GM21723 (cell line): ENCODE measurements around the gene PDZRN3.

Experiments
- ATAC-seq: cut with Tn5 transposase; IDR thresholded peaks from one replicate; pipeline ENCODE4 v1.9.1; 2021; ENCODE audit warnings: mild to moderate bottlenecking, moderate library complexity; ENCODE audit not compliant: unreplicated experiment

The PDZRN3 gene

DNA sequence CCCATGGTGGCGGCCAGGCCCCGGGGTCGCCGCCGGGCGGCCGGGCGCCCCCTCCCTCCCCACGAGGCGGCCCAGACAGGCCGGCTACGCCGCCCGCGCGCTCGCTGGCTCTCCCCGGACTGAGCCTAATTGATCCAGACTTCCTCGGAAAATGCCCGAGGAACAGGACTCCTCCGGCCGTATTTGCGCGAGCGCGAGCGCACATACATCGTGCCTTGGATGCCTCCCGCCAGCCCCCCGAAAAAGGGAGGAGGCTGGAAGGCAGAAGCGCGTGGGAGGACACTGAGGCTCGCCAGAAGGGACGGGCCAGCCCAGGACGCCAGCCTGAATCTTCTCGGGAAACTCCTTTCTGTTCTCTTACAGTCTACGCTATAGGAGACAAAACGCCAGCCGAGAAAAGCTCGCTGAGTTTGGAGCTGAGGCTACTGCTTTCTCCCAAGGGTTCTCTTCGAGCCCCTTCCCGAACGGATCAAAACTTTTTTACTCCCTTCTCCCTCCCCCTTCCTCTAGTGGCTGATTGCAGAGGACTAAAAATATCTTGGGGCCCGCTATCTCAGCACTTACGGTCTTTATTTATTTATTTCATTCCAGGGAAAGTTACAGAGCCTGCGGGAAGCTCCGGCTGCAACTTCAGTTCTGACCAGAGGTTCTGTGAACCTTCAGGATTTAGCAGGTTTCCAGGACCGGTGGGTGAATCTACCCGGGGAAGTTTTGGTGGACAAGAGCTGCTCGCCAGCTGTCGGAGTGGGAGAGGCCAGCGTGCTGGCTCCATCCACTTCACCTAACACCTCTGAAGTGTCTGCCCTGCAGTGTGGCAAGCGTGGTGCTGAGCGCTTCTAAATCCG, at the start of gene PDZRN3:
Gene PDZRN3, minus strand, starts transcription at position 121 of the 845 bp plus-strand sequence.
- no peak for ATAC-seq

DNA sequence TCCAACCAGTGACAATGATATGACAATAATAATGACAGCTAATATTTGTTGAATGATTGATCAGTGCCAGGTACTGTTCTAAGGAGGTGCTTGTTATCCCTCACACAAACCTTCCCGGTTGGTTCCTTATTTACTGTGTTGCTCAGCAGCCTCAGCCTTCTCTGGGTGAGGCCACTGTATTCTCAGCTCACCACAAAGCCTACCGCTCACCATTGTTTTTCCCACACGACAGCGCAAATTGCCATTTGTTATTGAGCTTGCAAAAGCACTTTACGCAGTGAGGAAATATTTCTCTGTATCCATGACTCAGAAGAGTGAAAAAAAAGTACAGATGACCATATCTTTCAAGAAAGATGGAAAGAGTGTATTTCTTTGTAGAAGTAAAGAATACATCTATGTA, 49.5 kb upstream of the PDZRN3 start:
- no peak for ATAC-seq

DNA sequence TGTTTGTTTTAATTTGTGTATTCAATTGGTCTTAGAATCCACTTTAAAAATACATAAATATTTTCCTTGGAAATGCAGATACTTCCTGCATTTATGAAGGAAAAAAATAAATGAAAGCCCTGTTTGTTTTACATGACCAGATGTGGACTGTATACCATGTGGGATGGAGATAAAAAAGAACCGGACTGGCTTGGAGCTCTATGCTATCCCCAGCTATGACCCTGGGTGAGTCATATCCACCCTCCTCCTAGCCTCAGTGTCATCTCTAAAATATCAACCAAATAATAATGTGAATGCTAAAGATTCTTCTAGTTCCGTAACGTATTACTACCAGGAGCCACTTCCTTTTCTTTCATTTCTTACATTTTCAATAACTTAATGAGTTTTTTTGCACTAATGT, 44.5 kb upstream of the PDZRN3 start:
- no peak for ATAC-seq

DNA sequence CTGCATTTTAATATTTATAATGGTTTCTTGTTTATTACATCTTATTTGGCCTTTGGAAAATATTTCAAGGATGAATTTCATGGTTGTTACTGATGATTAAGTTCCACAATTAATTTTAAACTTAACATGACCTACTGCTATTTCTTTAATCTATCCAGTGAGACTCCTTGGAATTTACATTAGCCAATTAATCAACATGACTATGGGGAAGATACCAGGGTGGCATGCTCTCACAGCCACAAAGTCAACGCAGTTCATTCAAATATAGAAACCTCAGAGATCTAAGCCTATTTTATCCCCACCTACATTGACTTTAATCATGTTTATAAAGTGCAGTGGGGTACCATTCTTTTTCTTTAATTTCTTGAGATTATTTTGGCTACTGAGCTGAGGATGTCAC, 43.6 kb upstream of the PDZRN3 start:
- no peak for ATAC-seq

DNA sequence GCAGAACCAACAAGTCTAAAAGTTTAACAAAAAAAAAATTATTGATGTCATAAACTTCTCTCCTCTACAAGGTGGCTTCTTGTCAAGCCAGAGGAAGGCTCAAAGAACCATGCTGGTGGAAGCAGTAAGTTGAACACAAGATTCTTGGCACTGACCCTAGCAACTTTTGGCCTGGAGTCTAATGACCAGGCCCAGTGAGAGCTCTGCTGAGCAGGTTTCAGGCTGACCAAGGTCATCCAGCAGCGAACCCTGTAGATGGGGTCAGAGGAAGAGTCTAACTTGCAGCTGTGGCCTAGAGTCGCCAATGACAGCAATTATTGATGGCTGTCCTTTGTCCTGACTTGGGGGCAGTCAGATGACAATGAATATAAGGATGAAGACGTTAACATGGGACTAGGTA, 43.1 kb upstream of the PDZRN3 start:
- no peak for ATAC-seq

GRCh38 chr3:73665286-73665685, 40.5 kb upstream of the PDZRN3 start:
- no peak for ATAC-seq

DNA sequence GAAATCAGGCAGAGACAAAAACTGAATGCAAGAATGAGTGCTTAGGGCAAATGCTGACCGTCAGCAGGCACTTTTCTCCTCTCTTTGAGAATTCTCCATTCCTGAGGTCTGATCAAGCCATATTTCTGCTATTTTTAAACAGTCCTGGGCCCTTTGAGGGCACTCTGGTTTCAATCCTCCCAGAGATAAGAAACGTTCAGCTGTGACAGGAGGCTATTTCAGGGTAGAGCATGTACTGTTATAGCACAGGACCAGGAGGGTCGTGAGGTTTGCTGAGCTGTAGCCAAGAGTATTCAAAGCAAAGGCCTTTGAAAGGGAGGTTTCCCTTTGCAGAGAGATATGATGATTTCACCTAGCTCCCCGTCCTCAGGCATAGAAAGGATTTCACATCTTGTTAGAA, 39.6 kb upstream of the PDZRN3 start:
- ATAC-seq = no peak

- no peak for ATAC-seq
Observed at GRCh38 chr3:73663495-73663894, 38.8 kb upstream of the PDZRN3 start.

DNA sequence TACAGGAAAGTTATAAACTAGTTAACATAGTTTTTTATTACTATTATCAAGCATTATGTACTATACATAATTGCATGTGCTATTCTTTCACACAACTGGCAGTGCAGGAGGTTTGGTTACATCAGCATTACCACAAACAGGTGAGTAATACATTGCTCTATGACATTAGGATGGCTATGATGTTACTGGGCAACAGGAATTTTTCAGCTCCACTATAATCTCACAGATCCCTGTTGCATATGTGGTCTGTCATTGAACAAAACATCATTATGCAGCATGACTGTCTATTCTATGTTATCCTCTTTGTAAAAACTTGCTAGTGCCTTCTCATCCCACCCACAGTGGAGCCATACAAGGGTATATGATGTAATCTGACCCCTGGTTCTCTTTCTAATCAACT, 36.5 kb upstream of the PDZRN3 start:
- ATAC-seq = no peak

DNA sequence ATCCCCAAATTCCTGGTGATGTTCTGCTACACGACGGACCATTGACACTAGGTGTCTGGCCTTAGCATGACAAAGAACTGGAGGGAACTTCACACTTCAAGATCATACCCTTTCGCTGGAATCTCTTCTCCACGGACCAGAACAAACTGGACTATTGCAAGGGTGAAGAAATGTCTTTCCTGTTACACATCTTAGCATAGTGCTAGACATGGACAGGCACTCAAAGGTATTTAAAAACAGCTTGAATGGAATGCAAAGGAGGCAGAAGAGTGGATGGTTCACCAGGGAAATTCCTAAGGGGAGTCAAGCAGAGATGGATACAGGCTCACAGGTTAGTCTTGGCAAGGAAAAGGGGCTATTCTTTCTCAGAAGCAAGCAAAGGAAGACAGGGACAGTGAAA, 33.5 kb upstream of the PDZRN3 start:
- ATAC-seq = no peak

GRCh38 chr3:73657186-73657585, 32.4 kb upstream of the PDZRN3 start:
- no peak for ATAC-seq

DNA sequence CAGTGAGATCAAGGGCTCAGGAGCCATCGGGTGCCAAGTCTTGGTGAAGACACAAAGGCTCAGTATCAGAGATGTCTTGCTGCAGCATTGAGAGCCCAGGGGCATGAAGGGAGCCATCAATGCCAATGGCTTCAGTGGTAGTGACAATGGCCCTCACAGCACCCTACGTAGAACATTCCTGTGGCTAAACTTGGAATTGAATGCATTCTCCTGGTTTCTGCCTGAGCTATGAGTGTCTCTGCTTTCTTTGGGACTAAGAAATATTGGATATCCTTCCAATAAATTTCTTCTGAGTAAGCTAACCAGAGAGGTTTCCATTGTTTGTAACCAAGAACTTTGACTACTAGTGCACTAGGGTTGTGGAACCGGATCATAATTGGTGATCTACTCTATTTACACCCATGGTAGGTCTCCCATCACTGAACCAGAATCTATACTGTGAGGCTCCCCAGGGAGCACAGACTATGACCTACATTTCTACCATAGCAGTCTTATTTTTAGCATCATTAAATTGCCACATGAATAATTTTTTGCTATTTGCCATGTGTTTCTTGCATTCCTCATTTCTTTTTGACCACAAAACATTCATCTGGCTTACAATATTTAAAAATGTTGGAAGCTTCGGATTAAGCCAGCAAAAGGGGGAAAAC, 31.6 kb upstream of the PDZRN3 start:
- no peak for ATAC-seq

DNA sequence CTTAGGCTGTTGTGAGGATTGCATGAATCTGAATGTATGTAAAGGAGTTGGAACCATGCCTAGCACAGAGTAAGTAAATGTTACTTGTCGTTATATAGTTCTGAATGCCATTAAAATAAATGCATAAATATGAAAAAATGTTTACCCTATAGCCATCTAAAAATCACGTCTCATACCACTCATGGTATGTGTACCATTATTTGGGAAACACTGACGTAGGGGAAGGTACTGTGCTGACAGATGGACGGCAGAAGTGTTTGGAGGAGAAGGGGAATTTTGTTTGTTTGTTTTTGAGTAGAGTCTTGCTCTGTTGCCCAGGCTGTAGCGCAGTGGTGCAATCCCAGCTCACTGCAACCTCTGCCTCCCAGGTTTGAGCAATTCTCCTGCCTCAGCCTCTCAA, 30.5 kb upstream of the PDZRN3 start:
- no peak for ATAC-seq

DNA sequence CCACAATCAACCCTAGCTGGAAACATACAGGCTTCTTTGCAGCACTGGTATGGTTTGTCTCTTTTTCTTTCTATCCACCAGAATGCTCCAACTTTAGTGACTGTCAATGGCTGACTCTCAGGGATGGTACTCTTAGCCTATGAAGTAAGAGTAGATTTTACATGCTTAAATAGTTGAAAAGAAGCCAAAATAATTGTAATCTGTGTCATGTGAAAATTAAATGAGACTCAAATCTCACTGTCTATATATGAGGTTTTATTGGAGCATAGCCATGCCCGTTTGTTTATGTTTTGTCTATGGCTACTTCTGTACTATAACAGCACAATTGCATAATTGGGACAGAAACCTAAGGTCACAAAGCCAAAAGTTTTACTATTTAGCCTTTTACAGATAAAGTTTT, 29.1 kb upstream of the PDZRN3 start:
- no peak for ATAC-seq

GRCh38 chr3:73653351-73653750, 28.6 kb upstream of the PDZRN3 start:
- no peak for ATAC-seq

GRCh38 chr3:73652896-73653295, 28.2 kb upstream of the PDZRN3 start:
- no peak for ATAC-seq

GRCh38 chr3:73637042-73637441, 12.3 kb upstream of the PDZRN3 start:
- ATAC-seq = no peak

DNA sequence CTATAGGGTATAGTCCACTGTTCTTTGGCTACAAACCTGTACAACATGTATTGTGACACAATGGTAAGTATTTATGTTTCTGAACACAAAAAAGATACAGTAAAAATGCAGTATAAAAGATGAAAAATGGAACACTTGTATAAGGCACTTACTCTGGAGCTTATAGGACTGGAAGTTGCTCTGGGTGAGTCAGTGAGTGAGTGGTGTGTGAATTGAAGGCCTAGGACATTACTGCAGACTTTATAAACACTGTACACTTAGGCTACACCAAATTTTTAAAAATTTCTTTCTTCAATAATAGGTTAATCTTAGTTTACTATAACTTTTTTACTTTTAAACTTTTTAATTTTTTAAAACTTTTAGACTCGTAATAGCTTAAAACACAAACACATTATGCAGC, 10.5 kb upstream of the PDZRN3 start:
- ATAC-seq = no peak

GRCh38 chr3:73633916-73634344, 9.2 kb upstream of the PDZRN3 start:
- no peak for ATAC-seq

GRCh38 chr3:73633453-73633852, 8.7 kb upstream of the PDZRN3 start:
- no peak for ATAC-seq

- no peak for ATAC-seq
Observed at GRCh38 chr3:73626106-73626505, 1.4 kb upstream of the PDZRN3 start.

DNA sequence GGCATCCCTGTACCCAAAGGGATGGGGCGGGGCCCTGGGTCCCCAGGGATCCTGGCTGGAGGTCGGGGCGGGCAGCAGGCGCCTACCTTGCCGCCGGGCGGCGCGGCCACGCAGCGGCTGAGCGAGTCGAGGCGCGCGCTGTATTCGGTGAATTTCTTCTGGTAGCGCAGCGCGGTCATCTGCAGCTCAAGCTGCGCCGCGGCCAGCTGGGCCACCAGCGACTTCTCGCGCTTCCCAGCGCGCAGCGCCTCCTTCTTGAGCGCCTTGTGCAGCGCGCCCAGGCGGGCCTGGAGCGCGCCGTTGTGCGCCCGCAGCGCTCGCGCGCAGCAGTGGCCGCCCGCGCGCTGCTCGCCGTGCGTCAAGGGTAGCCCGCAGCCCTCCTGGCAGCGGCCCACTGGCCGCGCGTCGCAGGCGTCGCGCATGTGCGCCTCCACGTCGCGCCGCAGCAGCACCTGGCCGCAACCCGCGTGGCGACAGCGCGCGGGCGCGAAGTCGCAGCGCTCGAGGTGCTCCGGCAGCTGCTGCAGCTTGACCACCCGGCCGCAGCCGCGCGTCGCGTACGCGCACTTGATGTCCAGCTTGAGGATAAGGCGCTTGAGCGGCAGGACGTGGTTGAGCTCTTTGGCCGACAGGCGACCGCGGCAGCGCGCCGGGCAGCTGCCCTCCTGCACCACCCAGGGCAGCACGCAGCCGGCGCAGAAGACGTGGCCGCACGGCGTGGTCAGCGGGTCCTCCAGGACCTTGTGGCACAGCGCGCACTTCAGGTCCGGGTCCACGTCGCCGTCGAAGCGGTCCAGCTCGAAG, 522 bp downstream of the PDZRN3 start:
- no peak for ATAC-seq
